Skin epidermis (tissue), 12 donors: ENCODE results near the gene CERS6.

Experiments used
- H3K27ac ChIP-seq, 21 experiments: fragments of 200-600 bp; sonication (generic) in 11 of 21; one replicate each; pipeline ENCODE4 v1.5.0; 2020; ENCODE audit warnings: mild to moderate bottlenecking in 3 of 21, inconsistent platforms in 2 of 21, moderate library complexity in 2 of 21
- H3K4me3 ChIP-seq, 7 experiments: fragments of 200-600 bp; sonication (generic) in 2 of 7; one replicate each; pipeline ENCODE4 v1.5.0; 2020; ENCODE audit warnings: inconsistent platforms in 2 of 7, mild to moderate bottlenecking in 2 of 7, moderate library complexity in 1 of 7

CERS6 gene

DNA sequence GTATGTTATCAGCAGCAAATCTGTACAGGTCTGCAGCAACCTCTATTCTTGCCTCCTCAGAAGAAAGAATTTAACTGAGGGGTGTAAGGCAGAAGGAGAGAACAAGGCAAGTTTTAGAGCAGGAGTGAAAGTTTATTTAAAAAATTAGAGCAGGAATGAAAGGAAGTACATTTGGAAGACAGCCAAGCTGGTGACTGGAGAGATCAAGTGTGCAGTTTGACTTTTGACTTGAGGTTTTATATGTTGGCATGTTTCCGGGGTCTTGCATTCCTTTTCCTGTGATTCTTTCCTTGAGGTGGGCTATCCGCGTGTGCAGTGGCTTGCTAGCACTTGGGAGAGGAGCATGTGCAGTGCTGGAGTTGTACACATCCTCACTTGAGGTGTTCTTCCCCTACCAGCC, 16.5 kb upstream of the CERS6 start:
- H3K4me3 ChIP-seq: no peak overlapping the region
- H3K27ac ChIP-seq: no peak overlapping the region

DNA sequence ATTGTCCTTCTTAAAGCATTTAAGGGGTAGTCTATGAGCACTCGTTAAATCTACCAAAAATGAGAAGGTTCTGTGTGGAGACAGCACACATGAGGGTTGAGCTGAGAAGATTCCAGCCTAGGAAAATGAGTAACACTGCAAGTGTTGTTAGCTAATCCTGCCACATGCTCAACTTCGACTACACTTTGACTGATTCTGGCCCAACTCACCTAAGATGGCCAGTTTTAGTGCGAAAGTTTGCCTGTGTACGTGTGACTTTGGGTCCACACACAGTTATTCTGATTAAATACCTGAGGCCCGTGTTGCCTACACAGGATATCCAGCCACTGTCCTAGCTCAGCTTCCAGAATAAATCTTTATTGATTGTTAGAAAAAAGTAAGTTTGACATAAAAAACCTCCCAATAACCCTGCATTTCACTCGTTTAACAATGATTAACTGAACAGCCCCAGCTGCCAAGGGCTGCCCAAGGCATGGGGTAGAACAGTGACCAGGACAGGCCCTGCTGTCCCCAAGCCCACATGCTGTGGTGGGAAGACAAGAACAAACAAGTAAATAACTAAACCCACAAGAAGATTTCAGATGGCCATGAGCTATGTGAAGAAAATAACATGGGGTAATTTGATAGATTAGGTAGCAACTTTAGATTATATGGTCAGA, 14.7 kb upstream of the CERS6 start:
- no peak overlapping the region for H3K4me3 ChIP-seq
- H3K27ac ChIP-seq: no peak overlapping the region

- H3K4me3 ChIP-seq: no peak overlapping the region
- H3K27ac ChIP-seq: no peak overlapping the region
Observed at GRCh38 chr2:168443818-168444217, 12.3 kb upstream of the CERS6 start.

GRCh38 chr2:168445960-168446359, 10.1 kb upstream of the CERS6 start:
- H3K27ac ChIP-seq: no peak overlapping the region
- no peak overlapping the region for H3K4me3 ChIP-seq

GRCh38 chr2:168448980-168449379, 7.1 kb upstream of the CERS6 start:
- Histone ChIP-seq H3K4me3 (no peak overlapping the region), H3K27ac (no peak overlapping the region)

GRCh38 chr2:168449419-168449818, 6.7 kb upstream of the CERS6 start:
- H3K27ac ChIP-seq: no peak overlapping the region

DNA sequence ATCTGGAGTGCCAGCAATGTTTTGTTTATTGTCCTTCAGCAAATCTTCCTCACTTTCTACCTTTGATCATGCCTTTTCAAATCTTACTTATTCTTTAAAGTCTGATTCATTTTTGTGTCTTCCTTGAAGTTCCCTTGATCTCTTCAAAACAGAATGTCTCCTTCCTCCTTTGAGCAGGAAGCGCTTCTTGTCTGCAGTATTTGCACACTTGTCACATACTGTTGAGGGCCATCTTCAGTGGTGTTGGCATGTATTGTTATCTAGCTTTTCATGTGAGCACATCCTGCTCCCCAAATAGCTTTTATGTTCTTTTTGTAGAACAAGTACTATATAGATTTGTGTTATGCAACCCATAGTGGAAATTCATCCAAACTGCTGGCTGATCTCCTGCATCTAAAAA, 5.9 kb upstream of the CERS6 start:
- Histone ChIP-seq H3K4me3 (no peak overlapping the region), H3K27ac (no peak overlapping the region)

More at GRCh38 chr2:168449419-168449818, 6.7 kb upstream of the CERS6 start:
- H3K4me3 ChIP-seq: no peak overlapping the region

DNA sequence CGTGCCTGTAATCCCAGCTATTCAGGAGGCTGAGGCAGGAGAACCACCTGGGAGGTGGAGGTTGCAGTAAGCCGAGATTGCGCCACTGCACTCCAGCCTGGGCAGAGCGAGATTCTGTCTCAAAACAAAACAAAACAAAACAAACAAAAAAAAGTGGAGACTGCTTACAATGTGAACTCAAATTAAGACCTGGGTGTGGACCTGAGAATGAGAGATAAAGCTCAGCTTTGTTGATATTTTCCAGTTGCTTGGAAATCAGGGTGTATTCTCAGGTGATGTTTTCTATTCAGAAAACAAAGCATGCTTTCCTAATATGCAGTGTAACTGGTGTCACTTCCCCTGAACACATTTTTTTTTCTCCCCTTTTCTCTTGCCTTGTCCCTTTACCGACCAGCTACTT, 5.3 kb upstream of the CERS6 start:
- Histone ChIP-seq H3K27ac (no peak overlapping the region), H3K4me3 (no peak overlapping the region)

GRCh38 chr2:168452781-168453180, 3.3 kb upstream of the CERS6 start:
- no peak overlapping the region for H3K4me3 ChIP-seq

DNA sequence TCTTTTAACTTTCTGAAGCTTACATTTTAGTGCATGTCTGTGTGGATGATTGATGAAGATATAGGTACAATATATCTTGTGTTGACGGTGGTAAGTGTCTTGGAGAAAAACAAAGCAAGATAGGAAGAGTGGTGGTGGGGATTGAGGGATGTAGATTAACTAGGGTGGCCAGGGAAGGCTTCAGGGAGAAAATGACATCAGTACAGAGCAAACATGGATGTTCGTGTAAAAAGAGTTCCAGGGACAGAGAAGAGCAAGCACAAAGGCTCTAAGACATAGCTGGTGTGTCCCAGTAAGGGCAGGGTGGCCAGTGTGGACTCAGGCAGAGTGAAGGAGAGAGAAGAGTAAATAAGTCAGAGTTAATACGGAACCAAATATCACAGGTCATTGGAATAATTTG, 2.7 kb upstream of the CERS6 start:
- Histone ChIP-seq H3K4me3 (no peak overlapping the region), H3K27ac (no peak overlapping the region)

More at GRCh38 chr2:168452781-168453180, 3.3 kb upstream of the CERS6 start:
- H3K27ac ChIP-seq: no peak overlapping the region

DNA sequence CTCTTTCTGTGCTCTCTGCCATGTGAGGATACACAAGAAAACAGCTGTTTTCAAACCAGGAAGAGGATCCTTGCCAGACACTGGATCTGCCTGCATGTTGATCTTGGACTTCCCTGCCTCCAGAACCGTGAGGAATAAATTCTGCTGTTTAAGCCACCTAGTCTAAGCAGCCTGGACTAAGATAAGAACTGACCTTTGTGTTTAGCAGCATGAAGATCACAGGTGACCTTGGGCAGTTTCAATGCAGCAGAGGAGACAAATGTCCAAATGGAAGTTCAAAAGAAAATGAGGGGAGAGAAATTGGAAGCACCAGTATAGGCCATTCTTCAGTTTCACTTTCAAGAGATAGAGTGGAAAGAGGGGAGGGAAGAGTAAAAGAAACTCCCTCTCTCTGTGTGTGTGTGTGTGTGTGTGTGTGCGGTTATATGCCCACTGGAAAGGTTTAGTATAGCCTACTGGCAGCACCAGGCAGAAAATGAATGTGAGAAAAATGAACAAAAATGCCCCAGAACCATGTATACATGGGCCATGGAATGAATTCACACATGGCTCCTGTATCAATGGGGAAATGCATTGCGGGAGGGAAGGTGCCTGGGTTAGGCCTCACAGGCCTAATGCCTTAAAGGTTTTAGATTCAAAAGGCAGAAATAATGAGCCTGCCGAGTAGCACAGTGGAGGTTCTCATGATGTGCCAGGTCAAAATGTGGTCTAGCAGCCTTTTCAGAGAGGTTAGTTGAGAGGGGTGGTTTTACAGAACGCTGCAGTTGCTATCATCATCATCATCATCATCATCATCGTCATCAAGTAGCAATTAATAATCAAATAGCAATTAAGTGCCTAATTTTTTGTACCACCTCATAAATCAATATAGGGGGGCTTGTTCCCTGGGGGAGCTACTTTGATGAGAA, 1.1 kb upstream of the CERS6 start:
- peak overlapping the region in 3 of 7 experiments; percentile 86 to 90 (median 89) for H3K4me3 ChIP-seq
- H3K27ac ChIP-seq: peak overlapping the region in 4 of 21 experiments; percentile 77 to 91 (median 86)

GRCh38 chr2:168456521-168457189, 583 bp downstream of the CERS6 start:
- H3K27ac ChIP-seq: peak overlapping the region; percentile 8 to 91 (median 85)
- peak overlapping the region; percentile 77 to 92 (median 86) for H3K4me3 ChIP-seq

DNA sequence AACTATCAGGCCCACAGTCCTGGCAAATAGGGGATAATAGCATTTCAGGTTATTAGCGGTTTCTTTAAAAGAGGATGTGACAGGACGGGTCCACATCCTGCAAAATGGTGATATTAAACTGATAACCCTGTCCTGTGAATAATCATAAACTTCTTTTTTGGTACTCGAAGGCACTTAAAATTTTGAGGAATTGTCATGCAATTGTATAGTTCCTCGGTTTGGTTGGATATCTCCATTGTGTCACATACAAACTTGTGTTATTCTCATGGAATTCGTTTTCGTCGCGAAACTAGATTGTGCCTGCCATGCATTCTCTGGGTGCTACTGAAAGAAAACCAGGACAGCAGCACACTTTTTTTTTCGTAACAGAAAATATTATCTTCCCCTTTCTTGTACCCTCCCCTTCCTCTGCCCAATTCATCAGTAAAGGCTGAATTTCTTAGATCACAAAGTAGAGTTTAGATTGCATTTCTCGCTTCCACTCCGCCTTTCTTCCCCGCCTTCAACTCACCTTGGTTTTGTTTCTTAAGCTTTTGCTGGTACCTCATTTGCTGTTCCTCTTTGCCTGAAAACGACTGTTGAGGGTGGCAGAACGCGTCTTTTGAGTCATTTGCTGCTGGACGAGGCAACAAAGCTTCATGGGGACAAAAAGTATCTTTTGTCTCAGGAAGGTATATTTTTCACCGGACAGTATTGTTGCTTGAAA, 1.3 kb downstream of the CERS6 start:
- H3K4me3 ChIP-seq: peak overlapping the region; percentile 77 to 92 (median 86)
- H3K27ac ChIP-seq: peak overlapping the region in 17 of 21 experiments; percentile 5 to 91 (median 84)

DNA sequence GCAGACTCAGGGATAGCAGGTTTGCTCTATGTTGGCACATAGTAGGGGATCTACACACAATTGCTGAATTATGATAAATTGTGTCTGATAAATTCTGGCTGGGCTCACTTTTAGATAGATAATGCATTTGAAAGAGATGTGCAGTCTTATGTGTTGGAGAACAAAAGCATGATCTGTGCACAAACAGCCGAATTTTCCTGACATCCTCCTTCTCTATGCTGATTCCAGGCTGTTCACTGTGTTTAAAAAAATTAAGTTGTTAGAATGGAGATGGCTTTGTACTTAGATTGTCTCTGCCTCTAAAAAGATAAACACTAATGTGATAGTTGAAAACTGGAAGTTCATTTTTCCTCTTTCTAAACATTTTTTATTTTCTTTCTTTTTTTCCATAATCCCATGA, 2.1 kb downstream of the CERS6 start:
- no peak overlapping the region for H3K27ac ChIP-seq
- peak overlapping the region in 2 of 7 experiments; percentile 86 to 89 for H3K4me3 ChIP-seq

- Histone ChIP-seq H3K27ac (no peak overlapping the region), H3K4me3 (no peak overlapping the region)
Observed at GRCh38 chr2:168459256-168459655, 3.2 kb downstream of the CERS6 start.

DNA sequence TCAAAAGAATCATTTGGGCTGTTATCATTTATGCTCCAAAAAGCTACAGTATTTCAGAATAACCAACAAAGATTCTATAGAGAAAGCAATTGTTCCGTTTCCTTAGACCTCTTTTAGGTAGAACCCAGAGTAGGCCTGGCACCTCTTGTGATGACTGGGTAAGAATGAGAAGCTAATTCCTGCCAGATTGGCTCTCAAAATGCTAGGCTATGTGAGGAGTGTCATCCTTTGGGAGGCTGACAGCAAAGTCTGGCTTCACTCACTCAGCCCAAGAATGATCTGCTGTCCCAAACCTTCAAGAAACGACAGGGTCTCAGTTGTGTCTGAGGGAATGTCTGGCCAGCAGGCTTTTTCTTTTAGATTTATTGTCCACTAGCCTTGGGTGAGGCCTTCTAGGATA, 4.5 kb downstream of the CERS6 start:
- Histone ChIP-seq H3K4me3 (no peak overlapping the region), H3K27ac (no peak overlapping the region)

DNA sequence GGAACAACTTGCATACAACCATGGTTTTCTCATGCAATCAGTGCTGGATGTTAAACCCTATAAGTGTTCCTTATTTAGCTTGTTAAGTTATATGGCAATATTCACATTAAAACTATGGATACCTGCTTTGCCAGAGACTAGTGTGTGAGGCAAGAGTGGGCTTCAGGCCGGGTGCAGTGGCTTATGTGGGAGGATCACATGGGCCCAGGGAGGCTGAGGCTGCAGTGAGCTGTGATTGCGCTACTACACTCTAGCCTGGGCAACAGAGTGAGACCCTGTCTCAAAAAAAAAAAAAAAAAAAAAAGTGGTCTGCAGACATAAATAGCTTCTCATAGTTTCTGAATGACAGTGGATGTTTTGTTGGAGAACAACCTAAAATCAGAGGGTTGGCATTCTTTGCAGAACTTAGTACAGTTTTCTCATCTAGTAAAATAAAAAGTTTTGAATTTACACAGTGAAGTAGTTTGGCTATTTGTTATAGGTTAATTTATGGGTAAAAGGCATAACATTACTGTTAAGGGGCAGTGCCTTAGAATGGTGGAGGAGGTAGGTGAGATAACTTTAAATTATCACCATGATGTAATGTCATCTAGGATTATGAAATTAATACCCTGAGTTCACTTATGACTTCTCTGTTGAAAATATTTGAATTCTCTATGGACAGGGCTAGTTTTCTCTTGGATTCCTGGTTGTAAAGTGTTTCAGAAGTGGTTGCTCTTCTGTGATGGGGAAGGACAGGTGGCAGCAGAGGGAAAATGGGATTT, 5.3 kb downstream of the CERS6 start:
- Histone ChIP-seq H3K27ac (no peak overlapping the region), H3K4me3 (no peak overlapping the region)

DNA sequence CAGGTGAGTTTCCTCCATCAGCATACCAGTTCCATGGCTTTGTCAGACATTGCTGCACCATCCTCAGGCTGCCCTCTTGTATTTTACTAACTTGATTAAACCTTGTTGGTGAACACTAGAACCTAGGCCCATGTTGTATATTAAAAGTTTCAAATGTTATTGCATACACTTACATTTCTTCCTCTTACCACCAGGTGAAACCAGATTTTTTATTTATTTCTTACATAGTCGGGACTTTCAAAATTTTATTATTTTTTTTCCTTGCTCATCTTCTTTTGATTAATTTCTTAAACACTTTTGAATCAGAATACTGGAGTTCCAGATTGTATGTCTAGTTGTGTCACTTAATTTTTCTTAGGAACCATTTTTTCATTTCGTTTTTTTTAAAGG, 5.9 kb downstream of the CERS6 start:
- no peak overlapping the region for H3K27ac ChIP-seq
- H3K4me3 ChIP-seq: no peak overlapping the region

- H3K27ac ChIP-seq: no peak overlapping the region
Observed at GRCh38 chr2:168462543-168463045, 6.5 kb downstream of the CERS6 start.

More at GRCh38 chr2:168462543-168463045, 6.5 kb downstream of the CERS6 start:
- no peak overlapping the region for H3K4me3 ChIP-seq
